Stimulated activated CD4-positive, alpha-beta T cell treated with anti-CD3 and anti-CD28 coated beads, Interleukin-15, amount 100 ng/mL, for 24 hours (primary cell): ENCODE results near the gene FAM204A.

Experiments
- DNase-seq: peaks from one replicate; pipeline ENCODE4 v3.0.0-alpha.2; 2020

Gene FAM204A

GRCh38 chr10:118341791-118342637 is at the start of gene FAM204A:
TSS of gene FAM204A (minus strand) at chr10:118342324. CDS start at chr10:118336415, 5,909 bp downstream.
- DNase-seq: peak; percentile 95

GRCh38 chr10:118383699-118384098 is 41.6 kb upstream of the FAM204A start:
- DNase-seq: no peak

GRCh38 chr10:118383063-118383689 is 41.1 kb upstream of the FAM204A start:
- DNase-seq: no peak

GRCh38 chr10:118374404-118374803 is 32.3 kb upstream of the FAM204A start:
- DNase-seq: no peak

GRCh38 chr10:118373786-118374185 is 31.7 kb upstream of the FAM204A start:
- DNase-seq: no peak

GRCh38 chr10:118370499-118370898 is 28.4 kb upstream of the FAM204A start:
- DNase-seq: no peak

GRCh38 chr10:118369641-118370205 is 27.6 kb upstream of the FAM204A start:
- no peak for DNase-seq

- DNase-seq: no peak
Measured at GRCh38 chr10:118365702-118366101, 23.6 kb upstream of the FAM204A start.

GRCh38 chr10:118362103-118362502 is 20.0 kb upstream of the FAM204A start:
- no peak for DNase-seq

GRCh38 chr10:118358327-118358726 is 16.2 kb upstream of the FAM204A start:
- DNase-seq: no peak

GRCh38 chr10:118357841-118358240 is 15.7 kb upstream of the FAM204A start:
- DNase-seq: no peak

- no peak for DNase-seq
Measured at GRCh38 chr10:118356628-118357027, 14.5 kb upstream of the FAM204A start.

- no peak for DNase-seq
Measured at GRCh38 chr10:118355234-118355633, 13.1 kb upstream of the FAM204A start.

GRCh38 chr10:118349235-118349634 is 7.1 kb upstream of the FAM204A start:
- DNase-seq: no peak

- no peak for DNase-seq
Measured at GRCh38 chr10:118343549-118343948, 1.4 kb upstream of the FAM204A start.

GRCh38 chr10:118343115-118343514 is 991 bp upstream of the FAM204A start:
- DNase-seq: no peak

- DNase-seq: peak; percentile 5
Measured at GRCh38 chr10:118342638-118343020, 505 bp upstream of the FAM204A start.

GRCh38 chr10:118340486-118340885 is 1.6 kb downstream of the FAM204A start:
- no peak for DNase-seq

- no peak for DNase-seq
Measured at GRCh38 chr10:118339111-118339510, 3.0 kb downstream of the FAM204A start.

GRCh38 chr10:118337356-118337755 is 4.8 kb downstream of the FAM204A start:
- no peak for DNase-seq

- DNase-seq: no peak
Measured at GRCh38 chr10:118333871-118334270, 8.3 kb downstream of the FAM204A start.

GRCh38 chr10:118332948-118333710 is 9.0 kb downstream of the FAM204A start:
- no peak for DNase-seq

- no peak for DNase-seq
Measured at GRCh38 chr10:118332236-118332635, 9.9 kb downstream of the FAM204A start.
